GM03348 (cell line): Measurements from ENCODE around the gene DDI2.
"Not testable (repeated sequence)": the region's sequence is repeated elsewhere in the genome, so short reads cannot be mapped to it uniquely, and the experiment has no call there.

Experiments
- DNase-seq: peaks from one replicate; pipeline ENCODE4 v3.0.0; 2012; ENCODE audit warnings: low spot score

The DDI2 gene

DNA sequence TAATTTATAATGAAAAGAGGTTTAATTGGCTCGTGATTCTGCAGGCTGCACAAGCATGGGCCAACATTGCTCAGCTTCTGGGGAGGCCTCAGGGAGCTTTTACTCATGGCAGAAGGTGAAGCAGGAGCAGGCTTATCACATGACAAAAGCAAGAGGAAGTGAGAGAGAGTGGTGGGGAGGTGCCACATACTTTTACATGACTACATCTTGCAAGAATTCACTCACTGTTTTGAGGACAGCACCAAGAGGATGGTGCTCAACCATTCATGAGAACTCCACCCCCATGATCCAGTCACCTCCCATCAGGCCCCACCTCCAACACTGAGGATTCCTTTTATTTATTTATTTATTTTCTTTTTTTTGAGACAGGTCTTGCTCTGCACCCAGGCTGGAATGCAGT is 61.3 kb downstream of the DDI2 start:
- DNase-seq, result peak; percentile 35

DNA sequence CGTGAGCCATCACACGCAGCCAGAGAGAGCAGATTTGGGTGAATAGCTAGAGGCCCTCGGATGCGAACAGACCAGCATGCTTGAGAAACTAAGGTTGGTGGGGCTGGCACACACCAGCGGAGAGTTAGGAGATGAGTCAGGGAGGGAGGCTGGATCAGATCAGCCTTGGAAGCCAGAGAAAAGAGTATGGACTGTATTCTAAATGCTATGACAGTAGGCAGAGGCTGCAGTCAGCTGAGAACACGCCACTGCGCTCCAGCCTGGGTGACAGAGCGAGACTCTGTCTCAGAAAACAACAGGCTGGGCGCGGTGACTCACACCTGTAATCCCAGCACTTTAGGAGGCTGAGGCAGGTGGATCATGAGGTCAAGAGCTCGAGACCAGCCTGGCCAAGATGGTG is 62.9 kb downstream of the DDI2 start:
- peak; percentile 84 for DNase-seq

DNA sequence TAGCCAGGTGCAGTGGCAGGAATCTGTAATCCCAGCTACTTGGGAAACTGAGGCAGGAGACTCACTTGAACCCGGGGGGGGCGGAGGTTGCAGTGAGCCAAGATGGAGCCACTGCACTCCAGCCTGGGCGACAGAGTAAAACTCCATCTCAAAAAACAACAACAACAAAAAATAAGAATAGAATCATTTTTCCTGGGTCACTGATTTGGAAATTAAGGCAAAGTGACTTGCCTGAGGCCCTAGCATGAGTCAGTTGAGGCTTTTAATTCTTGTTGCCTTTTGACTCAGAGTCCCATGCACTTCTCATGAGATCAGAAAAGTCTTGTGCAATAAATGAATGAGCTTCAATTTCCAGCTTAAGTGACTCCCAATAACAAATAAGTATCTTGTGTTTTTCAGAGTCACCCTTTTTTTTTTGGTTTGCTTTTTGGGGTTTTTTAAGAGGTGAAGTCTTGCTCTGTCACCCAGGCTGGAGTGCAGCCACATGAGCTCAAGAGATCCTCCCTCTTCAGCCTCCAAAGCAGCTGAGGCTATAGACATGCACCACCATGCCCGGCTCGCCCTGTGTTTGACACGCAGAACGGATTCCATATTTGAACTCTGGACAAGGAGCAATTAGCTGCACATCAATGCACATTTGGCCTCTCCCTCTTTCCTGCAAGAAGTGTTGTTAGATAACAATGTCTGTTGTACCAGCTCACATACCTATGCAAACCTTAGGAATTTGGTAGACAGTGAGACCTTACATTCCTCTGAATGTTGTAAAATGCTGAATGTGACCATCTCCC is 63.5 kb downstream of the DDI2 start:
- DNase-seq, result peak; percentile 89

DNA sequence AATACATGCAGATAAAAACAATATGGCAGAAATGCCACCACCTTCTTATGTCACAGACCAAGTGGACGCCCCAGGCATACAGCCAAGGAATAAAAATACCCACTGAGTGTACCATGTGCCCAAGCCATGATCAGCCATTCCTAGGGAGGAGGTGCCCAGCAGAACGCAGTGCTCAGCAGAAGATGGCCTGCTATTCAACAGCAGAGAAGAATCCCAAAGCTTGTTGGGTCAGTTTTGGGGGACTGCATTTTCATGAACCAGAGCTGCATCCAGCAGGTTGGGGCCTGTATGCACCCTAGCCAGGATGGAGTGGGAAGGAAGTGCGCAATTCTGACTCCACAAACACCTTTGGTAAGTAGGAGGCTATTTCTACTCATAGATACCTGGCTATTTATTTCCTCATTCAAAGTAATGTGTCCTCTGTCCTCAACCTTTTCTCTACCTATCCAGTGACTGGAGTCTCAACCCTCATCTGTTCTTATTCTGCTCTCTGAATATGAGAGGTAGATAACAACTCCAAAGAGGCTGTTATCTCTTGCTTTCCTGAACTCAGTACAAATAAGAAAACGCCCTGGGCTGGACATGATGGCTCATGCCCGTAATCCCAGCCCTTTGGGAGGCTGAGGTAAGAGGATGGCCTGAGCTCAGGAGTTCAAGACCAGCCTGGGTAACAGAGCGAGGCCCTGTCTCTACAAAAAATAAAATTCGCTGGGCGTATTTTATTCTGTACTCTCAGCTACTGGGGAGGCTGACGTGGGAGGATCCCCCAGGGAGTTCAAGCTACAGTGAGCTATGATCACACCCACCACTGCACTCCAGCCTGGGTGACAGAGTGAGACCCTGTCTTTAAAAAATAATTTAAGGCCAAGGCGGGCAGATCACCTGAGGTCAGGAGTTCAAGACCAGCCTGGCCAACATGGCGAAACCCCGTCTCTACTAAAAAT is 64.4 kb downstream of the DDI2 start:
- no peak for DNase-seq

DNA sequence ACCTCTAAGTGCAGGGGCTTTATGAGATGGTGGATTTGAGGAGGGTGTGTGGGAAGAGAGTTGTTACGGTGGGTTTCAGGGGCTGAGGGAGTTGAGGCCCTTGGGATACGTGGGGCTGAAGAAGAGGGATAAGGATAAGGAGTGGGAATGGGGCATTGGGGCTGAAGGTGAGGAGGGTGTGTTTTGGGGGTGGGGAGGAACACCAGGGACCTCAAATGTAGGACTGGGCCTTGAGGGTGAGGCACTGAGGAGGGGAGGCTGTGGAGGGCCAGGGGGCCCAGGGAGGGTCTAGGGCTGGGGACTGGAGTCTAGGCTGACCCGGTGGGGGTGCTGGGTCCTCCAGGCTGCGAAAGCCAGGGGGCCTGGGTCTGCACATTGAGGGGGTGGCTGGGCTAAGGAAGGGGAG is 65.7 kb downstream of the DDI2 start:
- DNase-seq, result no peak

DNA sequence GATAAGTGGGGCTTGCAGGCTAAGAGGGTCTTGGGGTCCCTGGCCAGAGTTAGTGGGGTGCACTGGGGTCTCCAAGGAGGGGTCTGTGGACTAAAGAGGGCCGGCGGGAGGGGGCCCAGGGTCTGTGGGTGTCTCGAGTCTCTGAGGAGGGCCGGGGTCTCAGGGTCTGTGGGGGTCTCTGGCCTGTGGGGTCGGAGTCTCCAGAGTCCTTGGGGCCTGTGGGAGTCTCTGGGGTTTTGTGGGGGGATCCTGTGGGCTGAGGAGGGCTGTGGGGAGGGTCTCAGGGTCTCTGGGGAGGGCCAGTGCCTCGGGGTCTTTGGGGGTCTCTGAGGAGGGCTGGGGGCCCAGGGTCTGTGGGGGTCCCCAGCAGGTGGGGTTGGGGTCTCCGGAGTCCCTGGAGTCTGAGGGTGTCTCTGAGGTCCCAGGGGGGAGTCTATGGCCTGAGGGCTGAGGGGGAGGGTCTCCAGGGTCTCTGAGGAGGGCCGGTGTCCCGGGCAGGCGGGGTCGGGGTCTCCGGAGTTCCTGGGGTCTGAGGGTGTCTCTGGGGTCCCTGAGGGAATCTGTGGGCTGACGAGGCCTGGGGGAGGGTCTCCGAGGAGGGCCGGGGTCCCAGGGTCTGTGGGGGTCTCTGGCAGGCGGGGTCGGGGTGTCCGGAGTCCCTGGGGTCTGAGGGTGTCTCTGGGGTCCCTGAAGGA is 66.2 kb downstream of the DDI2 start:
- no peak for DNase-seq

DNA sequence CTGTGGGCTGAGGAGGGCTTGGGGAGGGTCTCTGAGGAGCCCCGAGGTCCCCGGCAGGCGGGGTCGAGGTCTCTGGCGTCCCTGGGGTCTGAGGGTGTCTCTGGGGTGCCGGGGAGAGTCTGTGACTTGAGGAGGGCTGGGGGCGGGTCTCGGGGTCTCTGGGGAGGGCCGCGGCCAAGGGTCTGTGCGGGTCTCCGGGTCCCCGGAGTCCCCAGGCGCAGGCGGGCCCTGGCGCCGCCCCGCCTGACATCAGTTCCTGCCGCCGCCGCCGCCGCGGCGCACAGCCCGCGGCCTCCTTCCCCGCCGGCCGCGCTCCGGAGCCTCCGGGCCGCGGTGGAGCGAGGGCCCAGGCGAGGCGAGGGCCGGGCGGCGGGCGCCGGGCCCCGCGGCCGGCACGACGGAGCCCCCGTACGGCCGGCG is 66.8 kb downstream of the DDI2 start, which contains the start of gene PLEKHM2:
PLEKHM2 (plus strand) TSS at position 279 of the 420 bp plus-strand sequence. CDS start 239 bp downstream, outside the sequence.
- peak; percentile 89 for DNase-seq

DNA sequence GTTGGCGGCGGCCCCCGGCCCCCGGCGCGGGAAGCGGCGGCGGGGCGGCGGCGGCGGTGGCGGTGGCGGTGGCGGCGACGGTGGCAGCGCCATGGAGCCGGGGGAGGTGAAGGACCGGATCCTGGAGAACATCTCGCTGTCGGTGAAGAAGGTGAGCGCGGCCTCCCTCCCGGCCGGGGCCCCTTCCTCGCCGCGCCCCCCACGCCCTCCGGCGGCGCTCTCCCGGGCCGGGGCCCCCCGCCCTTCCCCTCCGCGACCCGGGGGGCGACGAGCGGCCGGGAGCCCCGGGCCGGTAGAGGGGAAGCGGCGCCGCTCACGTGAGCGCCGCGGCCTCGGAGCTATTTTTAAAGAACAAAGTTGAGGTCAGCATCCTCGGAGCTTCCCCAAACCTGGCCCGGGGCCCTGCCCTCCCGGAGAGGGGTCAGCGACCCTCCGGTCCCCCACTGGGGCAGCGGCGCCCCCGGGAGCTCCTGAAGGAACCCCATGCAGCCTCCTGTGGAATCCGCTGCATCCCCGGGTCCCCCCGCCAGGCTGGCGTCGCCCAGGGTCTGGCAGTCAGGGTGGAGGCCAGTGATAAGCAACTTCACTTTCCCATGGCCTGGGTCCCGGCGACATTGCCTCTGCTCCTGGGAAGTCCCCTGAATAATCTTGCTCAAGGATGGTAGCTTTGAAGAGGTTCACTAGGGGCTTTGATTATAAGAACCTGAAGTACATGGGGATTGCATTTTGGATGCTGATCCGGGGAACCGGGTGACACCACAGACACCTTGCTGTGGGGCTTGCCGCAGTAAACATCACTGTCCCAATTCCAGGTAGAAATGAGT is 67.4 kb downstream of the DDI2 start:
- DNase-seq, result peak; percentile 80

DNA sequence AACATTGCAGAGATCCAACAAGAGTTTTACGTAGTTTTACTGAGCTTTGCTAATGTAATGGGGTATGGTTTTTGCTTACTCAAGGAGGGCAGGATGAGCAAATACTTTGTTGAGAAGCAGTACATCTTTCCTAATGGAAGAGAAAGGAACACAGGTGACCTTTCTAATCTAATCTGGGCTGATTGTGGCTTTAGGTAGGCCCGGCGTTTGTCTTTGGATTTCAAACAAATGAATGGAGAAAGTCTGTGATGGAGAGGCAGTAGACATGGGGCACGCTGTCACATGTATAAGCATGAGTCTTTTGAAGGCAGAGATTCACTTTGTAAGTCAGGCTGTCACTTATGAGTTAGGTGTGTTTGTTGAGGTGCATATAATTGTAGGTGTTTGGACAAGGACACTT is 68.6 kb downstream of the DDI2 start:
- no peak for DNase-seq

DNA sequence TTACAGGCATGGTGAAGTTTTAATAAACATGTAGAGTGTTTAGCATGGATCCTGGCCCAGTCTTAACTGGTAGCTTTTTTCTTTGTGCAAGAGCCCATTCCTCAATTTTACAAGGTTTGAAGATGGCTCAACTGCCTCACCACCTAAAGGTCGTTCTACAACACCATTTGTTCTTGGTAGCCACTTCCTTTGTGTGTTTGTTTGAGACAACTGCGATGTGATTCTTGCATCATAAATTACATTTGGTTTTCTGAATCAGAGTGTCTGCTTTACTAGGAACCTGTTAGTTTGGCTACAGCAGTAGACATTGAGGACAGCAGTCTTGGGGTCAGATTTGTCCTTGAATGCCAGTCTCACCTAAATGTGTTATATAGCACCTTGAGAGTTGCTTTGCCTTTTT is 70.2 kb downstream of the DDI2 start:
- no peak for DNase-seq

DNA sequence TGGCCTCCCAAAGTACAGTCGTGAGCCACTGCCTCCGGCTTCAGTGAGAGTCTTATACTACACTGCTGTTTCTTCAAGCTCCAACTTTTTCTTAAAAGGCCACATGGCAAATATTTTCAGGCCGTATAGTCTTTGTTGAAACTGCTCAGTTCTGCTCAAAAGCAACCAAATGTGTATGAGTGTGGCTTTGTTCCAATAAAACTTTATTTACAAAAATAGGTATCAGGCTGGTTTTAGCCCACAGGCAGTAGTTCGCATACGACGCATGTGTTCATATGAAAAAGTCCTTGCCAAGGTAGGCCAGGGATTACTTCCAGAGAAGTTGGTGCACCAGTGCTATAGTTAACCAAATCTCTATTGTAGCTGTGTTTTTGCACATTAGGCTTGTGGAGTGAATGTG is 73.1 kb downstream of the DDI2 start:
- no peak for DNase-seq

DNA sequence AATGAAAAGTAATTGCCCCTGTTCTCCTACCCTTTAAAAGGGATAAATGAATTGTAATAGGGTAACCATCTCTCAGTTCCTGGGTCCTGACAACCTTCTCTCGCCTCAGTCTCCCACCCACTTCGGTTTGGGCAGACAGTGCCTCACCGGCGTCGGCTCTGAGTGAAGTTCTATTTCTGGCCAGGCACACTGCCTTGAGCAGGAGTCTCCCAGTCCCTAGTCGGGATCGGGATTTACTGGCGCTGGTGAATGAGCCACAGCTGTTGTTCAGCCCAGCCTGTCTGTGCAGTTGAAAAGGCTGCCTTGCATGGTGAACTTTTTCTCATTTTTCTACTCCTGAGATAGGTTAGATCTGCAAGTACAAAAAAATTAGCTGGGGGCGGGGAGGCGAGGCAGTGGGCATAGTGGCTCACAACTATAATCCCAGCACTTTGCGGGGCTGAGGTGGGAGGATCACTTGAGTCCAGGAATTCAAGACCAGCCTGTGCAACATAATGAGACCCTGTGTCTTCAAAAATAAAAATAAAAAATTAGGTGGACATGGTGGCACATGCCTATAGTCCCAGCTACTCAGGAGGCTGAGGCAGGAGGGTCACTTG is 74.3 kb downstream of the DDI2 start:
- DNase-seq, result peak; percentile 35

DNA sequence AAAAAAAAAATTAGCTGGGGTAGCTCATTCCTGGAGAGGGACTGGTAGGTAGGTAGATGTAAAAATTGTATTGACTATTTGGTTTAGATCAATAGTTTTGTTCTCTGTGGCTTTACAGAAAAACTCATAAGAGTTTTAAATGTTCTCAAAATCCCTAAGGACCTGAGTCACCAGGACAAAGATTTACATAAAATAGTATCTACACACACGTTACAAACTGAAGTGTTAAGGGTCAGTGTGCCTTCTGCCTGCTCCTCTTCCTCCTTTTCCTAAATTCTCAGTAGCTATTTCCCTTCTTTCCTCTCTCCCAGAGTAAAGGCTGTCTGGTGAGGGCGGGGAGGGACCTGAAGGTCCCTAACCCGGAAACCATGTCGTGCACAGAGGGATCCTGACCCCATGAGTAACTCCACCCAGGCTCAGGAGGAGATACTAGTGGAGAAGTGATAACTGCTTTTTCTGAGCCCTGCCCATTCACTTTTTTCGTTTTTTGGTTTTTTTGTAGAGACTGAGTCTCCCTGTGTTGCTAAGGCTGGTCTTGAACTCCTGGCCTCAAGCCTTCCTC is 74.9 kb downstream of the DDI2 start:
- DNase-seq, result no peak

DNA sequence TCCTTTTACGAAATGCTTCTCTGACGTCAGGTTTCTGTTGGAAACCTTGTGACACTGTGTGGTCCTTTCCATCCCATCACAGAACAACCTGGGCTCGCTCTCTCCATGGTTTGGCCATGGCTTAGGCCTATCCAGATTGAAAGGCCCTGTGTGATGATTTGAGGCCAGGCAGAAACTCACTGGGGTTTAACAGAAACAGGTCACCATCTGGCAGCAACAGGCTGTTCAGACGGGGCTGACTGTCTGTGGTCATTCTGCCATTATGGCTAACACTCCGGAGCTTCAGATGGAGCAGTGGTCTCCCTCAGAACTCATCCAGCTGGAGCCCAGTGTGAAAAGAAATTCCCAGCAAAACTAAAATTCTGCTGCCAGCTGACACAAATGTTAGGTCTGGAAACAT is 76.1 kb downstream of the DDI2 start:
- no peak for DNase-seq

DNA sequence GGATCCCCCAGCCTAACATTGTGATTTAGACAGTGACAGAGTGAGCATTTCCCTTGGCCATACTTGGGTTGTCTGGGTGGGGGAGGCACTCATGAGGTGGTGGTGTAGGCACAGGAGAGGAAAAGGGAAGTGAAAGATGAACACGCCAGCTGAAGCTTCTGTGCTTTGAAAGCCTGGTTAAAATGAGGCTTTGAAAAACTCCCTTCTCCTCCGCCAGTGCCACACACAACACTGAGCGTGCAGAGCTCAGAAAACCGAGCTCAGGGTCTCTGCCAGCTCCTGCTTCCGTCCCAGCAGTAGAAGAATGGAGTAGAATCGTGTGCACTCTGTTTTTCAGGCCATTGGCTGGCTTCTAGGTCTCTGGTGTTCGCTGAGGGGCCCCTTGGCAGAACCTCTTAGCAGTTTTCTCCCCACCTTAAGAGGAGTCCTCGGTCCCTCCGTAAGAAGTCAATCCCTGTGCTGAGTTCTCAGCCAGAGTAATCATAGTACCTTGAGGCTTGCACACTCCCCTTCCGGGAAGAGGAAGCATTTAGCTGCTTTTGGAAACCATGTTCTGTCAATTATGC is 79.8 kb downstream of the DDI2 start:
- DNase-seq, result no peak

DNA sequence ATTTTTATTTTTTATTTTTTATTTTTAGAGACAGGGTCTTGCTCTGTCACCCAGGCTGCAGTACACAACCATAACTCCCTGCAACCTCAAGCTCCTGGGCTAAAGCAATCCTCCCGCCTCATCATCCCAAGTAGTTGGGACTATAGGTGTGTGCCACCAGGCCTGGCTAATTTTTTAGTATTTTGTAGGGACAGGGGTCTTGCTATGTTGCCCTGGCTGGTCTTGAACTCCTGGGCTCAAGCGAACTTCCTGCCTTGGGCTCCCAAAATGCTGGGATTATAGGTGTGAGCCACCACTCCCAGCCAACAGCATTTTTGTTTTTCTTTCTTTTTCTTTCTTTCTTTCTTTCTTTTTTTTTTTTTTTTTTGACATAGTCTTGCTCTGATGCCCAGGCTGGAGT is 80.9 kb downstream of the DDI2 start:
- DNase-seq, result no peak

DNA sequence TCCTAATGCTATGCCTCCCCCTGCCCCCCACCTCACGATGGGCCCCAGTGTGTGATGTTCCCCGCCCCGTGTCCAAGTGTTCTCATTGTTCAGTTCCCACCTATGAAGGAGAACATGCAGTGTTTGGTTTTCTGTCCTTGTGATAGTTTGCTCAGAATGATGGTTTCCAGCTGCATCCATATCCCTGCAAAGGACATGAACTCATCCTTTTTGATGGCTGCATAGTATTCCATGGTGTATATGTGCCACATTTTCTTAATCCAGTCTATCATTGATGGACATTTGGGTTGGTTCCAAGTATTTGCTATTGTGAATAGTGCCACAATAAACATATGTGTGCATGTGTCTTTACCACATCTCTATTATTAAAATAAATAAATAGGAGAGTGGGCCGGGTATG is 82.1 kb downstream of the DDI2 start:
- not testable (repeated sequence) for DNase-seq

DNA sequence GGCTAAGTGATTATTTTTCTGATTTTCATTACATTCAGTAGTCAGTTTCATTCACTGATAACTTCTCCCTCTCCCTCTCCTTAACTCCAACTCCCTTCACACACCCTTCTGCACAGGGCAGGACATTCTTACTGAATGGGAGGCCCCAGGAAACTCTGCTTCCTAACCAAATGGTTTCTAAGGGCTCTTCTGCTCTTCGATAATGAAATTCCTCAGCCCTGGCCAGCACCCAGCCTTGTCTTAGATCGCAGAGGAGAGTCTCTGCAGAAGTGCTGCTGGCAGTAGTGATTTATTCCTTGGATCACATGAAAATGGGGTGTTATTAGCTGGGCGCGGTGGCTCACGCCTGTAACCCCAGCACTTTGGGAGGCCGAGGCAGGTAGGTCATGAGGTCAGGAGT is 83.2 kb downstream of the DDI2 start:
- DNase-seq, result no peak

DNA sequence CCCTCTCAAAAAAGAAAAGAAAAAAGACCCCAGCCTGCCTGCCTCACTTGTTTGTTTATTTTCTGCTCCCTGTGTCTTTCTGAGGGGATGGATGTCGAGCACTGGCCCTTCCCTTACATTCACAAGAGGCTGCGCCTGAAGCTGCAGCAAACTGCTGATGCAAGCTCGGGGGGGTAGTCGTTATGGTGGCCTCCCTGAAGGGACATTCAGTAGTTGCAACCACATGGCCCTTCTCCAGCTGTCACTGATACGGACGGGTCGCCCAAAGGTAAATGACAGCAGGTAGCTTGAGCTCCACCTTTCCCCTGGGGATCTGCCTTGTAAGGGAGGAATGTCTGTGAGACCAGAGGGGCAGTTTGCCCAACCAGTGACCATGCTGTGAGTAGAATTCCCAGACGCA is 84.5 kb downstream of the DDI2 start:
- no peak for DNase-seq
